Measurements from ENCODE around the gene FOXO1.

FOXO1 gene

DNA sequence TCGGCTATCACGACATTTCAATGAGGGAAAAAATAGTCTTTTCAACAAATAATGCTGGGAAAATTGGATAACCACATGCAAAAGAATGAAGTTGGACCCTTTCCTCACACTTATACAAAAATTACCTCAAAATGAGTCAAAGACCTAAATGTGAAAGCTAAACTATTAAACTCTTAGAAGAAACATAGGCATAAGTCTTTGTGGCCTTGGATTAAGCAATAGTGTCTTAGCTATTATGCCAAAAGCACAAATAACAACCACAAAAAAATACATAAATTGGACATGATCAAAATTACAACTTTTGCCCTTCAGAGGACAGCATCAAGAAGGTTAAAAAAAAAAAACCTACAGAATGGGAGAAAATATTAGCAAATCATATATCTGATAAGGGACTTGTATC is 156.6 kb downstream of the FOXO1 start:
- Histone ChIP-seq H3K27ac (ENCODE audit: low read depth, low read length) (no peak overlapping the region), H3K36me3 (ENCODE audit: control insufficient read depth in 1 of 2, insufficient read depth in 2 of 2, low read length in 2 of 2) (no peaks in the 10 kb centered on the region), H3K4ac (ENCODE audit: low read depth, low read length) (no peak overlapping the region), H3K79me2 (ENCODE audit: control insufficient read depth, insufficient read depth, low read length, poor library complexity) (no peaks in the 10 kb centered on the region), H3K14ac (ENCODE audit: low read length) (no peak overlapping the region), H4K91ac (ENCODE audit: low read depth, low read length) (no peak overlapping the region), H2BK12ac (ENCODE audit: low read length) (no peak overlapping the region), H2BK120ac (ENCODE audit: insufficient read depth, low read length, poor library complexity) (no peak overlapping the region), H3K4me3 (ENCODE audit: low read depth, low read length) (no peak overlapping the region), H3K9me3 (ENCODE audit: insufficient read depth, low read depth, low read length) (no peaks in the 10 kb centered on the region), H2AFZ (ENCODE audit: insufficient read depth, low read length, poor library complexity) (no peak overlapping the region), H3K23ac (ENCODE audit: low read length) (no peak overlapping the region), H4K8ac (ENCODE audit: low read depth, low read length) (no peak overlapping the region), H3K4me1 (ENCODE audit: control insufficient read depth in 1 of 2, insufficient read depth in 2 of 2, low read length in 2 of 2) (no peaks in the 10 kb centered on the region), H3K4me2 (ENCODE audit: low read length) (no peak overlapping the region), H2AK5ac (ENCODE audit: low read length) (no peak overlapping the region), H2BK5ac (ENCODE audit: low read depth, low read length, poor library complexity) (no peak overlapping the region), H4K12ac (ENCODE audit: low read depth, low read length) (no peak overlapping the region), H3K27me3 (ENCODE audit: insufficient read depth, low read length) (no peaks in the 10 kb centered on the region), H3K79me1 (ENCODE audit: low read length) (no peaks in the 10 kb centered on the region), H3K9ac (ENCODE audit: low read length) (no peak overlapping the region), H3K18ac (ENCODE audit: low read length) (no peak overlapping the region)
- DNase-seq = no peak
- WGBS (ENCODE audit: extremely low coverage, insufficient coverage, insufficient read length) = no CpG with 5 or more reads among the region's 2 CpGs

DNA sequence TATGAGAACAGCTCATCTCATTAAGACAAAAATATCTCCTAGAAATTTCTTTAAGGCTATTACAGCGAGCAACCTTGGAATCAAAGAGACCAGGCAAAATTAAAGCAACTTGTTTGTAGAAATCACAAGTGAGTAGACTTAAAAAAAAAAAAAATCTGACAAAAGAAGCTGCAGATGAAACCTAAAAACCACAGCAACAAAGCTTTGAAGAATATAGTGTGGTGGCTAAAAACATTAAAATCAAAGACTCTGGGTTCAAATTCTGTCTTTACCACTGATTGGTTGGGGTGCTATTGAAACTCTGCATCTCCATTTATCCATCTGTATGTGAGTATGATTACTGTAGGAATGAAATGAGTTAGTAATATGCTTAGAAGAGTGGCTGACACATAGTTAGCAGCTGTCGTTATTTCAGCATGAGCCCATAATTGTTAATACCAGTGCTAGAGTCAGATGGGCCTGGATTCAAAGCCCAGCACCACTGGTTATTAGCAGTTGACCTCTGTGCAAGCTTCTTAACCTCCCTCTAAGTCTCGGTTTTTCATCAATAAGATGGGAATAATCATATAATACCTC is 157.6 kb downstream of the FOXO1 start:
- H3K27me3 ChIP-seq (ENCODE audit: insufficient read depth, low read length) = no peaks in the 10 kb centered on the region
- H3K79me2 ChIP-seq (ENCODE audit: control insufficient read depth, insufficient read depth, low read length, poor library complexity) = peaks cover 1% of the 10 kb centered on the region
- no peaks in the 10 kb centered on the region for H3K36me3 ChIP-seq (ENCODE audit: control insufficient read depth in 1 of 2, insufficient read depth in 2 of 2, low read length in 2 of 2)
- no CpG with 5 or more reads among the region's 3 CpGs for WGBS (ENCODE audit: extremely low coverage, insufficient coverage, insufficient read length)
- no peak overlapping the region for H3K18ac ChIP-seq (ENCODE audit: low read length)
- H4K12ac ChIP-seq (ENCODE audit: low read depth, low read length) = no peak overlapping the region
- no peak overlapping the region for H2AFZ ChIP-seq (ENCODE audit: insufficient read depth, low read length, poor library complexity)
- no peak overlapping the region for H4K91ac ChIP-seq (ENCODE audit: low read depth, low read length)
- no peaks in the 10 kb centered on the region for H3K9me3 ChIP-seq (ENCODE audit: insufficient read depth, low read depth, low read length)
- peaks cover 3% of the 10 kb centered on the region for H3K79me1 ChIP-seq (ENCODE audit: low read length)
- H3K4me2 ChIP-seq (ENCODE audit: low read length) = no peak overlapping the region
- no peak overlapping the region for H2BK12ac ChIP-seq (ENCODE audit: low read length)
- no peak overlapping the region for H3K4me3 ChIP-seq (ENCODE audit: low read depth, low read length)
- H3K23ac ChIP-seq (ENCODE audit: low read length) = no peak overlapping the region
- H3K27ac ChIP-seq (ENCODE audit: low read depth, low read length) = no peak overlapping the region
- H3K14ac ChIP-seq (ENCODE audit: low read length) = no peak overlapping the region
- H3K4ac ChIP-seq (ENCODE audit: low read depth, low read length) = no peak overlapping the region
- H2AK5ac ChIP-seq (ENCODE audit: low read length) = no peak overlapping the region
- no peak overlapping the region for H2BK5ac ChIP-seq (ENCODE audit: low read depth, low read length, poor library complexity)
- H4K8ac ChIP-seq (ENCODE audit: low read depth, low read length) = no peak overlapping the region
- DNase-seq = no peak
- no peak overlapping the region for H2BK120ac ChIP-seq (ENCODE audit: insufficient read depth, low read length, poor library complexity)
- H3K4me1 ChIP-seq (ENCODE audit: control insufficient read depth in 1 of 2, insufficient read depth in 2 of 2, low read length in 2 of 2) = peaks cover 6 to 8% of the 10 kb centered on the region in 2 experiments
- H3K9ac ChIP-seq (ENCODE audit: low read length) = no peak overlapping the region

DNA sequence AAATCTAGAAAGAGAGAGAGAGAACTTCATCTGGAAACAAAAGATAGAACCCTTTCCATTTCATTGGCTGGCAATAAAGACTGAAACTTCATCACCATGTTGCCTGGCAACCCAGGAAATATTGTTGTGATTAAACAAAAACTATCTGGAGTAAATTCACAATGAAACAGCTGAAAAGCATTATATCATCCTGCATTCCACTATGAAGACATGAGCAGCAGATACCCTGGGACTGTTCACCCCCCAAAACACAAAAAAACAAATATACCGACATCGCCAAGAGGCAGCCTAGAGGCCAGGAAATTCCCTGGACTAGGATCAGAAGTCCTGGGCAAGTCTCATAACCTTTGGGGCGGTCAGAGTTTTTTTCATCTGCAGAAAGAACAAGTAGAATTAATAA is 158.3 kb downstream of the FOXO1 start:
- Histone ChIP-seq H2AFZ (ENCODE audit: insufficient read depth, low read length, poor library complexity) (no peak overlapping the region), H4K12ac (ENCODE audit: low read depth, low read length) (no peak overlapping the region), H2AK5ac (ENCODE audit: low read length) (no peak overlapping the region)

DNA sequence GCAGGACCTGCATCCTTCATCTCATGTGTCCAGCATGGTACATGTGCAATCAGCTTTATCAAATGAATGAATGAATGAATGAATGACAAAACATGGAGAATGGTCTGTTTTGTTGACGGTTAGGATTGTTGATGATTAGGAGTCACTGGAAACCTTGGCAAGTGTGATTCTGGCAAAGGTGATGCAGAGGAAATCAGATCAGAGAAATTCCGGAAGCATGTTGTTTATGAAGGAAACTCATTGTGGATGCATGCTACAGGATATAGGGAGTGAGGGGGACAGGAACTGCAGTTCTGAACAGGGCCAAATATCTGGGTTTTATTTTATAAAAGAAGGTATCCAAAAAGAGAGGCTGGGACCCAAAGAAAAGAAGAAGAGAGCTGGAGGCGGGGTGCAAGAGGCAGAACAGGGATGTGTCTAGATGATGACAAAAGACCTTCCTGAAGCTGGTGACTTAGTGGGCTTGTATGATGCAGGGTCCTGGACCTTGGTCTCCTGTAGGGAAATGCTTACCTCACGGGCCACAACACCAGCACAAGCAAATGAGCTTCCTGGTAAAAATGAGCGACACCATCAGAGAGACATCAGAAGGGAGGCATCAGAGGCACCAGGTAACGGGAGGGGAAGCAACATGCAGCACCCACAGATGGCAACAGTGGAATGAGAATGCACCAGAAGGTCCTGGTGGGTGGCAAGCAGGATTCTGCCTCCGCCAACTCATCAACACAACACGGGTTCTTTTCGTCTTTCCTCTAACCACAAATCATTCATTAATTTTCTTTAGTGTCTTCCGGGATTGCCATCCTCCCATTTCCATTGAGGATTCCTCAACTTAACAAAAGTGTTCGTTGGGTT is 159.6 kb downstream of the FOXO1 start:
- Histone ChIP-seq H3K36me3 (ENCODE audit: control insufficient read depth in 1 of 2, insufficient read depth in 2 of 2, low read length in 2 of 2) (no peaks in the 10 kb centered on the region), H3K4me1 (ENCODE audit: control insufficient read depth in 1 of 2, insufficient read depth in 2 of 2, low read length in 2 of 2) (peaks cover 9 to 12% of the 10 kb centered on the region in 2 experiments), H3K27ac (ENCODE audit: low read depth, low read length) (no peak overlapping the region), H3K18ac (ENCODE audit: low read length) (no peak overlapping the region), H3K79me1 (ENCODE audit: low read length) (peaks cover 7% of the 10 kb centered on the region), H4K91ac (ENCODE audit: low read depth, low read length) (no peak overlapping the region), H3K27me3 (ENCODE audit: insufficient read depth, low read length) (no peaks in the 10 kb centered on the region), H2AK5ac (ENCODE audit: low read length) (no peak overlapping the region), H2BK12ac (ENCODE audit: low read length) (no peak overlapping the region), H2BK5ac (ENCODE audit: low read depth, low read length, poor library complexity) (no peak overlapping the region), H4K12ac (ENCODE audit: low read depth, low read length) (no peak overlapping the region), H3K4ac (ENCODE audit: low read depth, low read length) (no peak overlapping the region), H2BK120ac (ENCODE audit: insufficient read depth, low read length, poor library complexity) (no peak overlapping the region), H3K4me3 (ENCODE audit: low read depth, low read length) (no peak overlapping the region), H3K9me3 (ENCODE audit: insufficient read depth, low read depth, low read length) (no peaks in the 10 kb centered on the region), H3K9ac (ENCODE audit: low read length) (no peak overlapping the region), H3K79me2 (ENCODE audit: control insufficient read depth, insufficient read depth, low read length, poor library complexity) (peaks cover 1% of the 10 kb centered on the region), H4K8ac (ENCODE audit: low read depth, low read length) (no peak overlapping the region), H3K14ac (ENCODE audit: low read length) (no peak overlapping the region), H2AFZ (ENCODE audit: insufficient read depth, low read length, poor library complexity) (no peak overlapping the region), H3K4me2 (ENCODE audit: low read length) (no peak overlapping the region), H3K23ac (ENCODE audit: low read length) (no peak overlapping the region)
- 100% methylated on average over 2 of the region's 11 CpGs for WGBS (ENCODE audit: extremely low coverage, insufficient coverage, insufficient read length)
- DNase-seq = no peak

More for the DNA sequence above, 158.3 kb downstream of the FOXO1 start:
- no peak overlapping the region for H3K18ac ChIP-seq (ENCODE audit: low read length)
- H3K27me3 ChIP-seq (ENCODE audit: insufficient read depth, low read length) = no peaks in the 10 kb centered on the region
- H3K23ac ChIP-seq (ENCODE audit: low read length) = no peak overlapping the region
- no peak overlapping the region for H2BK5ac ChIP-seq (ENCODE audit: low read depth, low read length, poor library complexity)
- H2BK120ac ChIP-seq (ENCODE audit: insufficient read depth, low read length, poor library complexity) = no peak overlapping the region
- H3K36me3 ChIP-seq (ENCODE audit: control insufficient read depth in 1 of 2, insufficient read depth in 2 of 2, low read length in 2 of 2) = no peaks in the 10 kb centered on the region
- H2BK12ac ChIP-seq (ENCODE audit: low read length) = no peak overlapping the region
- no peak overlapping the region for H3K4ac ChIP-seq (ENCODE audit: low read depth, low read length)
- H3K79me2 ChIP-seq (ENCODE audit: control insufficient read depth, insufficient read depth, low read length, poor library complexity) = peaks cover 1% of the 10 kb centered on the region
- no peak overlapping the region for H4K91ac ChIP-seq (ENCODE audit: low read depth, low read length)
- no CpG with 5 or more reads among the region's 3 CpGs for WGBS (ENCODE audit: extremely low coverage, insufficient coverage, insufficient read length)
- H3K14ac ChIP-seq (ENCODE audit: low read length) = no peak overlapping the region
- peaks cover 9 to 12% of the 10 kb centered on the region in 2 experiments for H3K4me1 ChIP-seq (ENCODE audit: control insufficient read depth in 1 of 2, insufficient read depth in 2 of 2, low read length in 2 of 2)
- DNase-seq = no peak
- no peak overlapping the region for H3K4me2 ChIP-seq (ENCODE audit: low read length)
- H3K9ac ChIP-seq (ENCODE audit: low read length) = no peak overlapping the region
- no peaks in the 10 kb centered on the region for H3K9me3 ChIP-seq (ENCODE audit: insufficient read depth, low read depth, low read length)
- peaks cover 7% of the 10 kb centered on the region for H3K79me1 ChIP-seq (ENCODE audit: low read length)
- H3K4me3 ChIP-seq (ENCODE audit: low read depth, low read length) = no peak overlapping the region
- no peak overlapping the region for H3K27ac ChIP-seq (ENCODE audit: low read depth, low read length)
- H4K8ac ChIP-seq (ENCODE audit: low read depth, low read length) = no peak overlapping the region
